HG03039 (cell line): ENCODE measurements around the gene KRTAP5-8.
"Not testable (repeated sequence)": the region's sequence is repeated elsewhere in the genome, so short reads cannot be mapped to it uniquely, and the experiment has no call there.

ENCODE experiments used
- ATAC-seq: cut with Tn5 transposase; IDR thresholded peaks from one replicate; pipeline ENCODE4 v1.9.1; 2021; ENCODE audit warnings: mild to moderate bottlenecking, moderate library complexity; ENCODE audit not compliant: unreplicated experiment

The KRTAP5-8 gene

DNA sequence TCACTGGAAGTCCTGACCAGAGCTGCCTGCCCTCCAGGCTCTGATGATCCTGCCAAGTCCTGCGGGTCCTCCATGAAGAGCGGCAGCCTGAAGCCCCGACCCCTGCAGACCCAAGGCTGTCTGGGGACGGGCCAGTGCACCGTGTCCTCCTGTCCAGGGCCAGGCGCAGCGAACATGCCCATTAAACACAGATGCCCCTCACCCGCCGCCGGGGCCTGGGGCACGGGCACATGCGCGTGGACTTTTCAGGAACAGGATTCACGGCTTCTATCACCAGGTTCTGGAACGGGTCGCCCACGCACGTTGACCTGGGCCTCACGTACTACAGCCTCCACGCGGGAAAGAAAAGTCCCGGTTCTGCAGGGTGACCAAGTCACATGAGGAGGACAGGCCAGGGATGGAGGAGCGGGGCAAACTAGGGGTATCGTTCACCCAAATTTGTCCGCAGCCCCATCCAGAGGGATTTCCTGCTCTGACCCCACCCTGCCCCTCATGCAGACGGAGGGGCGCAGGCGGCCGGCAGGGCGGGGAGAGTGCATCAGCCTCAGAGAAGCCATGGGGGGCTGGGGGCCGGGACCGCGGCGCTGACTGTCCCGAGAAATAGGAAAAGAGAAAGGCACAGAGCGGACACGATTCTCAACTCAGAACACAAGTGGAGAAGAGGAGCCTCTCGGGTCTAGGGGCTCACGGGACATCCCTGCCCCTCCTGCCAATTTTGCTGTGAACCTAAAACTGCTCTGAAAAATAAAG is 33.5 kb downstream of the KRTAP5-8 start:
- ATAC-seq, result not testable (repeated sequence)

DNA sequence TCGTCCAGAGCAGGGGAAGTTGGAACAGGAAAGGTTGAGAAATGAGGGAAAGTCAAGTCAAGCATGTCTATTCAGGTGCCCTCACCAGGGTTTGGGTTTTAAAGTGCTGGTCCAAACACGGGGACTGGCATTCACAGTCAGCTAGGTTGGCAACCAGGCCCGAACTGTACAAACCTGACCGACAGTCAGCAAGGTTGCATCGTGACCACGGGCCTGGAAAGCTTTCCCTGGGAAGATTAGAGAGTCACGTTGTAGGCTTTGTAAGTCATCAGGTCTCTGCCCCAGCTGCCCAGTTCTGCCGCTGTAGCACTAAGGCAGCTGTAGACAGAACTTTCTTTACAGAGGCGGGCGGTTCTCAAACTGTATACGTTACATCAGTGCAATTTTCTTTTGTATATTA is 35.0 kb downstream of the KRTAP5-8 start:
- no peak for ATAC-seq

DNA sequence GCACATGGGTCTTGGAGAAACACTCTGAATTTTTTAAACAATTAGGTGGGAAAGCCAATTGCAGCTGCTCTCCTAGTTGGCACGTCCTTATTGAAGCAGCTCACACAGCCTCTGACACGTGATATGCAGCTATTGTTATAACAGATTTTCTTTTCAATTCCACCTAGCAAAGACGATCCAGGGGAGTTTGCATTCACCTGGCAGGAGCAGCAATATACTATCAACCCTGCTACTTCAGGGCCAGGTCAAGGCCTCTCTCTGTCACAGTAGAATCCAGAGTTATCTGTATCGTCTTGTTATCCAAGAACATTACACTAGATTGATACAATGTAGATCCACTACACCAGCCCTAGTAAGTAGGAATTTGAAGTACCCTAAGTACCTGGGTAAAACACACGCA is 36.6 kb downstream of the KRTAP5-8 start:
- ATAC-seq, result no peak

DNA sequence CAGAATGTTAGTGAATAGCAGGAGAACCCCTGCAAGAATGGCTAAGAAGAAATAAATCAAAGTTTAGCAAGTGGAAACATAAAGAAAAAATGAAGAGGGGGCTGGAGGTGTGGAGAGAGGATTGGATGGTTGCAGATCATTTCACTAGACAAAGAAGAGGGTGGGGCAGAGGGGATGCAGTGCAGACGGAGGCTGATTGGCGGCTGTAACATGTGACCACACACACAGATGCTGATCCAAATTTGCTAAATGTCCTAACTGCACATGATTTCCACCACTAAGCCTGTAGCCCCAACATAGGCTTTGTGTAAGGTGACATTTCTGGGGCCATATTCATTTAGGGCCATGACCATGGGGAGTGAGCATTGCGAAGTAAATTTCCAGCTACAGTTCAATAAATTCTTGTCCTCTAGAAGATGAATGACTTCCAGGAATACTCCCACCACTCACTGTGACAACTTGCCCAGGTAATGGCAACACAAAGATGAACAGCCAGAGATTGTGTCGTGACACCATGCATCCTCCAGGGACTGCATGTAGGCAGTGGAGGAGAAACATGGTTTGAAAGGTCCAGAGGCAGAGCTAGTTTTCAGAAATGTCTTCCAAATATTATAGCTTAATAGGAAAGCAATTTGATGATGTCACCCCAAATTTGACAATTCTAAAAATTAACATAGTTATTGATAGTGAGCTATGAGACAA is 38.0 kb downstream of the KRTAP5-8 start:
- ATAC-seq, result no peak

DNA sequence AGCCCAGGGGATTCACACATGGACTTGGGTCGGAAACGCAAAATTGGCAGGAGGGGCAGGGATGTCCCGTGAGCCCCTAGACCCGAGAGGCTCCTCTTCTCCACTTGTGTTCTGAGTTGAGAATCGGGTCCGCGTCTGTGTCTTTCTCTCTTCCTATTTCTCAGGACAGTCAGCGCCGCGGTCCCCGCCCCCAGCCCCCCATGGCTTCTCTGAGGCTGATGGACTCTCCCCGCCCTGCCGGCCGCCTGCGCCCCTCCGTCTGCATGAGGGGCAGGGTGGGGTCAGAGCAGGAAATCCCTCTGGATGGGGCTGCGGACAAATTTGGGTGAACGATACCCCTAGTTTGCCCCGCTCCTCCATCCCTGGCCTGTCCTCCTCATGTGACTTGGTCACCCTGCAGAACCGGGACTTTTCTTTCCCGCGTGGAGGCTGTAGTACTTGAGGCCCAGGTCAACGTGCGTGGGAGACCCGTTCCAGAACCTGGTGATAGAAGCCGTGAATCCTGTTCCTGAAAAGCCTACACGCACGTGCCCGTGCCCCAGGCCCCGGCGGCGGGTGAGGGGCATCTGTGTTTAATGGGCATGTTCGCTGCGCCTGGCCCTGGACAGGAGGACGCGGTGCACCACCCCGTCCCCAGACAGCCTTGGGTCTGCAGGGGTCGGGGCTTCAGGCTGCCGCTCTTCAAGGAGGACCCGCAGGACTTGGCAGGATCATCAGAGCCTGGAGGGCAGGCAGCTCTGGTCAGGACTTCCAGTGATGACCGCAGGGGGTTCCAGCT is 39.1 kb downstream of the KRTAP5-8 start:
- not testable (repeated sequence) for ATAC-seq

DNA sequence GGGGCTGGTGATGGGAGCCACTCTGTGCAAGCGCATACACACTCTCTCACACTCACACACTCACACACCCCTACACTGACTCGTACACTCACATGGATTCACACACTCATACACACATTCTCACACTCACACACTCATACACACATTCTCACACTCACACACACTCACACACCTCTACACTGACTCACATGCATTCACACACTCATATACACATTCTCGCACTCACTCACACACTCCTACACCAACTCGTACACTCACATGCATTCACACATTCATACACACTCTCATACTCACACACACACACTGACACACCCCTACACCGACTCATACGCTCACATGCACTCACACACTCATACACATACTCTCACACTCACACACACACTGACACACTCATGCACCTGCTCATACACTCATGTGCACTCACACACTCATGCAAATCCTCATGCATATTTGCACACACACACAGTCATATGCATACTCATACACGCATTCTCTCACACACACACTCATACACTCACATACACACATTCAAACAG is 39.7 kb downstream of the KRTAP5-8 start:
- no peak for ATAC-seq

DNA sequence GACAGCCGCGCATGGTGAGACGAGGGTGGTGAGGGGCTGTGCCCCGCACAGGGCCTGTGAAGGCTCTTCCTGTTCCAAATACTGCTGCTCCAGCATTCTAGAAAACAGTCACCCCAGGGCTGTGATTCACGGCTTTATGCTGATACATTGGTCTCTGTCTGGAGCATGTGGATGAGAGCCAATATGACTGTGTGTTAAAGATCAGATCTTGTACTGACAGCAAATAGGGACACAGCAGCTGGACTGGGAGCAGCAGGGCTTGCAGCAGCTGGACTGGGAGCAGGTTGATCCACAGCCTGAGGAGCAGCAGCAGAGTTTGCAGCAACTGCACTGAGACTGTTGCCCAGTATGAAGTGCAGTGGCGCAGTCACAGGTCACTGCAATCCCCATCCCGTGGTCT is 41.7 kb downstream of the KRTAP5-8 start:
- ATAC-seq, result not testable (repeated sequence)

DNA sequence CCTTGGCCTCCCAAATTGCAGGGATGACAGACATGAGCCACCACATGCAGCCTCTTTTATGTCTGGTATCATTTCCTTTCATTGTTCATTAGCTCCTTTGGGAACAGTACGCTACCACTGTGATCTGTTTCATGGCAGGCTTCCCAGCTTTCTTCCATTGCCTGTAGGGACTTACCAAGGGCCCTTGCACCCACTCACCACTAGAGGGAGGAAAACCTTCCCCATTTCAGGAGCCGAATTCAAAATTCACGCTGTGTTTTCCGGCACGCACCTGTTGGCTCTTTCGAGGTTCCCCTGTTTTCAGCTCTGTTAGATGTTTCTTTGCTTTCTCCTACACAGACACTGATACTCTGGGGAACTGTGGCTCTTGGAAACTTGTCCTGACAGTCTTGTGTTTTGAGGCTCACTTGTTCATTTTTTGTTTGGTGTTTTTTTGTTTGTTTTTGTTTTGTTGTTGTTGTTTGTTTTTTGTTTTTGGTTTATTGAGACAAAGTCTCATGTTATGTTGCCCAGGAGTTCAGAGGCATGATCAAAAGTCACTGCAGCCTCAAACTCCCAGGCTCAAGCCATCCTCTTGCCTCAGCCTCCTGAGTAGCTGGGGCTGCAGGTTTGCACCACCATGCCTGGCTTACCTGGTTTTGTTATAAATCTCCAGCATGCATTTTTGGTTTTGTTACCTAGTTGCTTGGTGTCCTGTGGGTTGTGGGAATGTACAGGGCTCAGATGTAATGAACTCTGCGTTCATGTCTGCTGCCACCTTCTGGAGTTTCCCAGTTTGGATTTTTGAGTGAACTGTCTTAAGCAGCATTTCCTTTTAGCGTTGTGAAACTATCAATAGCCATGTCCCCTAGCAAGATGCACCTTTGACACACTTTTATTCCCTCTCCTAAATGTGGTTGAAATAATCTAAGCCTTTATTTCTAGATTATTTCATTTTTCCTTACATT is 42.5 kb downstream of the KRTAP5-8 start:
- no peak for ATAC-seq

DNA sequence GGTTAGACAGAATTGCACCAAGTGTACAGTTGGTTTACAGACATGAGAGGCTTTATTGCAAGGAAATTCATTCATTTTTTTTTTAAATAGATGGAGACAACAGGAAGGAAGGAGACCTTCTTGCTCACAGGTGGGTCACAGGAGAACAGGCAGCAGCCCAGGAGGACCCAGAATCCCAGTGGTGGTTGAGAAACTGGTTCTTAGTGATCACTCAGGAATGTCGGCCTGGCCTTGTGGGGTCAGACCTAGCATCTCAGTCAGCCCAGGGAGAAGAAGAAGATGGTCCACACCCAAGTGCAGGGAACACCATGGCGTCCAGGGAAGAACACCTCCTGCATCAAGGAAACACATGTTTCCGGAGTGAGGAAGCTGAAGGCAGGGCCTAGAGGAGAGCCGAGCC is 44.0 kb downstream of the KRTAP5-8 start:
- ATAC-seq, result no peak

DNA sequence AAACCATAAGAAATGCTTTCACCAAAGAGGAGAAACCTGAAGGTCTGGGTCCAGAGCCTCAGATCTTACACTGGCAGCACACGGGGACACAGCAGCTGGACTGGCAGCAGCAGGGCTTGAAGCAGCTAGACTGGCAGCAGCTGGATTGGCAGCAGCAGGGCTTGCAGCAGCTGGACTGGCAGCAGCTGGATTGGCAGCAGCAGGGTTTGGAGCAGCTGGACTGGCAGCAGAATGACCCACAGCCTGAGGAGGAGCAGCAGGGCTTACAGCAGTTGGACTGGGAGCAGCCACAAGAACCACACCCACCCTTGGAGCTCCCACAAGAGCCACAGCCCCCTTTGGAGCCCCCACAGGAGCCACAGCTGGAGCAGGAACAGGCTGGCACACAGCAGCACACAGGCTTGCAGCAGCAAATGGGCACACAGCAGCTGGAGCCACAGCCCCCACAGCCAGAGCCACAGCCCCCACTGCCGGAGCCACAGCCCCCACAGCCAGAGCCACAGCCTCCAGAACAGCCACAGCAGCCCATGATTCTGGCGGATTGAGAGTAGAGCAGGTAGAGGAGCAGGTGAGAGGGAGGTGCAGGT is 44.6 kb downstream of the KRTAP5-8 start, which contains the start of gene KRTAP5-11:
KRTAP5-11 (minus strand) TSS at position 567 of the 587 bp plus-strand sequence; CDS start at position 529, 38 bp downstream.
- ATAC-seq, result no peak

DNA sequence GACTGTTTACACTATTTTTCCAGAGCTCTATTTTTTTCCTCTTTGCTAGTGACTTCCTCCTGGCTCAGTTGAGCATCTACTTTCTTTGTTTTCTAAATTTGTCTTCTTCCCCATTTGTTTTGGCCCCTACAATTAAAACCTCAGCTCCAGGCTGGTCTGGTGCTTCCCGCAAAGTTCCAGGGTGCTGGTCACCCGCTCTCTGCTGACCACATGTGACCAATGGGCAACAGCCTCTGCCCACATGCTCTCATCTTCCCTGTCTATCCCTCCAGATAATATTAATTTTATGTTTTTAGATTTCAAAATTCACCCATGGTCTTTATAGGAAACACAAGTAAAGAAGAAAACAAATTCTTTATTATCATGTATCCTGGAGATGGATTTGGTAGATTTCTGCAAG is 45.1 kb downstream of the KRTAP5-8 start:
- ATAC-seq, result not testable (repeated sequence)

DNA sequence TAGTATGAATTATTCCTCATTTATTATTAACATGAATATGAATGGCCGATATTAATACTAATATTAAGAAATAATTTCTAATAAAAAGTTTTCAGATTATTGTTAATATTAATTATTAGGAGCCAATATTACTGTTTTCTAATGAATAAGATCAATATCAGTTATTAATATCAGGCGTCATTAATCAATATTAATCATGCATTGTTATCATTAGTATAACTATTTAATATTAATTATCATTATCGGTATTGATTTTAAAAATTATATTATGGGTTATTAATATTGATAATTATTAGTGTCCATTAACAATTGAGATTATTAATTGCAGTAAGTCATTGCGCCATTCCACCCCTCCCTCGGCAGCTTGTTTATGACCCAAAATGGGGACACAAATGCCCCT is 47.8 kb downstream of the KRTAP5-8 start:
- ATAC-seq, result not testable (repeated sequence)

DNA sequence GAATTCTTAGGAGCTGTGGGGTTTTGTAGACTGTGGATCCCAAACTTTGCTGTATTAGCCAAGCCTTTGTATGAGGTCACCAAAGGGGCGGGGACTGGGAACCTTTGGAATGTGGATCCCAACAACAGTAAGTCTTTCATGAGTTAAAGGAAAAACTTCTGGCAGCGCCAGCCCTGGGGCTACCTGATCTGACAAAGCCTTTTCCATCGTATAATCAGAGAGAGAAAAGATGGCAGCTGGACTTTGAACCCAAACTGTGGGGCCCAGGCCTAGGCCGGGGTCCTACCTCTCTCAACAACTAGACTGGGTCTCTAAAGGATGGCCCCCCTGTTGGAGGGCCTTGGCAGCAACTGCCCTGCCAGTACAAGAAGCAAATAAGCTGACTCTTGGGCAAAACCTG is 50.5 kb downstream of the KRTAP5-8 start:
- ATAC-seq, result not testable (repeated sequence)
